ENCODE measurements around the gene FNDC3B. TPM values are rescaled to one million over a fixed set of nuclear protein-coding genes. Genes with fewer than 3 reads are reported as not detected.

FNDC3B gene
- total RNA-seq, 1 donor from 2014 or later, result 71.3 TPM

GRCh38 chr3:172002512-172003078 is 36.8 kb upstream of the FNDC3B start:
- no peaks in the 10 kb centered on the region for H3K27me3 ChIP-seq (ENCODE audit: control insufficient read depth, insufficient read depth, low read length)
- no peak for TF ChIP-seq CTCF (IDR thresholded peaks at IDR 0.05; ENCODE audit: insufficient read depth, low read length, poor library complexity, severe bottlenecking)
- DNase-seq (ENCODE audit: low read depth), result no peak
- H3K36me3 ChIP-seq (ENCODE audit: control insufficient read depth, insufficient read depth, low read length), result no peaks in the 10 kb centered on the region
- H3K4me3 ChIP-seq (ENCODE audit: low read depth, low read length), result no peak overlapping the region

GRCh38 chr3:172003146-172003545 is 36.2 kb upstream of the FNDC3B start:
- no peak for TF ChIP-seq CTCF (IDR thresholded peaks at IDR 0.05; ENCODE audit: insufficient read depth, low read length, poor library complexity, severe bottlenecking)
- Histone ChIP-seq H3K27me3 (ENCODE audit: control insufficient read depth, insufficient read depth, low read length) (no peaks in the 10 kb centered on the region), H3K36me3 (ENCODE audit: control insufficient read depth, insufficient read depth, low read length) (no peaks in the 10 kb centered on the region), H3K4me3 (ENCODE audit: low read depth, low read length) (no peak overlapping the region)
- DNase-seq (ENCODE audit: low read depth), result no peak

- TF ChIP-seq CTCF (IDR thresholded peaks at IDR 0.05; ENCODE audit: insufficient read depth, low read length, poor library complexity, severe bottlenecking), result no peak
- no peak for DNase-seq (ENCODE audit: low read depth)
Measured at GRCh38 chr3:172007065-172007370, 32.4 kb upstream of the FNDC3B start.

GRCh38 chr3:172009803-172010202 is 29.6 kb upstream of the FNDC3B start:
- H3K4me3 ChIP-seq (ENCODE audit: low read depth, low read length), result no peak overlapping the region
- H3K27me3 ChIP-seq (ENCODE audit: control insufficient read depth, insufficient read depth, low read length), result no peaks in the 10 kb centered on the region
- H3K36me3 ChIP-seq (ENCODE audit: control insufficient read depth, insufficient read depth, low read length), result no peaks in the 10 kb centered on the region
- DNase-seq (ENCODE audit: low read depth), result no peak
- no peak for TF ChIP-seq CTCF (IDR thresholded peaks at IDR 0.05; ENCODE audit: insufficient read depth, low read length, poor library complexity, severe bottlenecking)

More at GRCh38 chr3:172007065-172007370, 32.4 kb upstream of the FNDC3B start:
- Histone ChIP-seq H3K4me3 (ENCODE audit: low read depth, low read length) (no peak overlapping the region), H3K27me3 (ENCODE audit: control insufficient read depth, insufficient read depth, low read length) (no peaks in the 10 kb centered on the region), H3K36me3 (ENCODE audit: control insufficient read depth, insufficient read depth, low read length) (no peaks in the 10 kb centered on the region)

GRCh38 chr3:172012775-172013174 is 26.6 kb upstream of the FNDC3B start:
- no peak for TF ChIP-seq CTCF (IDR thresholded peaks at IDR 0.05; ENCODE audit: insufficient read depth, low read length, poor library complexity, severe bottlenecking)
- Histone ChIP-seq H3K4me3 (ENCODE audit: low read depth, low read length) (no peak overlapping the region), H3K27me3 (ENCODE audit: control insufficient read depth, insufficient read depth, low read length) (no peaks in the 10 kb centered on the region), H3K36me3 (ENCODE audit: control insufficient read depth, insufficient read depth, low read length) (no peaks in the 10 kb centered on the region)
- DNase-seq (ENCODE audit: low read depth), result no peak

GRCh38 chr3:172014145-172014544 is 25.2 kb upstream of the FNDC3B start:
- Histone ChIP-seq H3K27me3 (ENCODE audit: control insufficient read depth, insufficient read depth, low read length) (no peaks in the 10 kb centered on the region), H3K4me3 (ENCODE audit: low read depth, low read length) (no peak overlapping the region), H3K36me3 (ENCODE audit: control insufficient read depth, insufficient read depth, low read length) (no peaks in the 10 kb centered on the region)
- DNase-seq (ENCODE audit: low read depth), result no peak
- no peak for TF ChIP-seq CTCF (IDR thresholded peaks at IDR 0.05; ENCODE audit: insufficient read depth, low read length, poor library complexity, severe bottlenecking)

All from kidney epithelial cell (primary cell).